ENCODE measurements around the gene CNDP1.

- TF ChIP-seq POLR2A (IDR thresholded peaks at IDR 0.05): no peak
- TF ChIP-seq, protein P1, sequence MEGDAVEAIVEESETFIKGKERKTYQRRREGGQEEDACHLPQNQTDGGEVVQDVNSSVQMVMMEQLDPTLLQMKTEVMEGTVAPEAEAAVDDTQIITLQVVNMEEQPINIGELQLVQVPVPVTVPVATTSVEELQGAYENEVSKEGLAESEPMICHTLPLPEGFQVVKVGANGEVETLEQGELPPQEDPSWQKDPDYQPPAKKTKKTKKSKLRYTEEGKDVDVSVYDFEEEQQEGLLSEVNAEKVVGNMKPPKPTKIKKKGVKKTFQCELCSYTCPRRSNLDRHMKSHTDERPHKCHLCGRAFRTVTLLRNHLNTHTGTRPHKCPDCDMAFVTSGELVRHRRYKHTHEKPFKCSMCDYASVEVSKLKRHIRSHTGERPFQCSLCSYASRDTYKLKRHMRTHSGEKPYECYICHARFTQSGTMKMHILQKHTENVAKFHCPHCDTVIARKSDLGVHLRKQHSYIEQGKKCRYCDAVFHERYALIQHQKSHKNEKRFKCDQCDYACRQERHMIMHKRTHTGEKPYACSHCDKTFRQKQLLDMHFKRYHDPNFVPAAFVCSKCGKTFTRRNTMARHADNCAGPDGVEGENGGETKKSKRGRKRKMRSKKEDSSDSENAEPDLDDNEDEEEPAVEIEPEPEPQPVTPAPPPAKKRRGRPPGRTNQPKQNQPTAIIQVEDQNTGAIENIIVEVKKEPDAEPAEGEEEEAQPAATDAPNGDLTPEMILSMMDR (IDR thresholded peaks at IDR 0.05): no peak
Observed at GRCh38 chr18:74533666-74534065, 634 bp upstream of the CNDP1 start.
